Right forelimb (tissue), 1 donor: Measurements from ENCODE around the gene ATP8B4.
"Not testable (repeated sequence)": the region's sequence is repeated elsewhere in the genome, so short reads cannot be mapped to it uniquely, and the experiment has no call there.

ENCODE experiments used
- DNase-seq: peaks from one replicate; pipeline ENCODE4 v3.0.0-alpha.2; 2018

Gene ATP8B4

GRCh38 chr15:50119063-50120040 is at the start of gene ATP8B4:
ATP8B4 (minus strand) TSS chr15:50119233; CDS start chr15:50106966, 12,267 bp downstream.
- DNase-seq, result no peak

- DNase-seq, result no peak
Observed at GRCh38 chr15:50168379-50168778, 49.3 kb upstream of the ATP8B4 start.

- DNase-seq, result no peak
Observed at GRCh38 chr15:50167110-50167509, 48.1 kb upstream of the ATP8B4 start.

- no peak for DNase-seq
Observed at GRCh38 chr15:50166216-50166615, 47.2 kb upstream of the ATP8B4 start.

GRCh38 chr15:50164458-50164857 is 45.4 kb upstream of the ATP8B4 start:
- no peak for DNase-seq

GRCh38 chr15:50163719-50164410 is 44.8 kb upstream of the ATP8B4 start:
- DNase-seq, result no peak

GRCh38 chr15:50162969-50163718 is 44.1 kb upstream of the ATP8B4 start:
- no peak for DNase-seq

GRCh38 chr15:50158236-50158635 is 39.2 kb upstream of the ATP8B4 start:
- not testable (repeated sequence) for DNase-seq

GRCh38 chr15:50151476-50151875 is 32.4 kb upstream of the ATP8B4 start:
- no peak for DNase-seq

- DNase-seq, result no peak
Observed at GRCh38 chr15:50150851-50151250, 31.8 kb upstream of the ATP8B4 start.

- DNase-seq, result no peak
Observed at GRCh38 chr15:50150349-50150748, 31.3 kb upstream of the ATP8B4 start.

GRCh38 chr15:50149090-50149489 is 30.1 kb upstream of the ATP8B4 start:
- DNase-seq, result no peak

- no peak for DNase-seq
Observed at GRCh38 chr15:50148362-50148963, 29.4 kb upstream of the ATP8B4 start.

GRCh38 chr15:50146632-50147031 is 27.6 kb upstream of the ATP8B4 start:
- DNase-seq, result no peak

GRCh38 chr15:50145451-50145872 is 26.4 kb upstream of the ATP8B4 start:
- no peak for DNase-seq

- DNase-seq, result no peak
Observed at GRCh38 chr15:50144341-50145120, 25.5 kb upstream of the ATP8B4 start.

GRCh38 chr15:50143255-50143860 is 24.3 kb upstream of the ATP8B4 start:
- DNase-seq, result no peak

- no peak for DNase-seq
Observed at GRCh38 chr15:50141856-50142255, 22.8 kb upstream of the ATP8B4 start.

GRCh38 chr15:50140983-50141382 is 21.9 kb upstream of the ATP8B4 start:
- DNase-seq, result no peak

GRCh38 chr15:50140098-50140497 is 21.1 kb upstream of the ATP8B4 start:
- DNase-seq, result no peak

- DNase-seq, result no peak
Observed at GRCh38 chr15:50138391-50138790, 19.4 kb upstream of the ATP8B4 start.
